WERI-Rb-1 (cell line): ENCODE measurements around the gene DNAH3.
"Not testable (repeated sequence)": the region's sequence is repeated elsewhere in the genome, so short reads cannot be mapped to it uniquely, and the experiment has no call there.

Source experiments
- DNase-seq: peaks from one replicate; pipeline ENCODE4 v3.0.0-alpha.2; 2020
- H3K27ac ChIP-seq: fragments of 250-450 bp; sonication (Bioruptor Pico); 2 replicates; pipeline ENCODE4 v1.5.1; 2020; ENCODE audit warnings: mild to moderate bottlenecking, moderate library complexity
- H3K27me3 ChIP-seq: fragments of 250-450 bp; sonication (Bioruptor Pico); 2 replicates; pipeline ENCODE4 v1.5.1; 2021; ENCODE audit warnings: mild to moderate bottlenecking, low read depth, moderate library complexity; ENCODE audit not compliant: insufficient read depth, severe bottlenecking
- H3K36me3 ChIP-seq: fragments of 250-450 bp; sonication (Bioruptor Pico); 2 replicates; pipeline ENCODE4 v1.5.1; 2020; ENCODE audit warnings: mild to moderate bottlenecking, moderate library complexity
- H3K4me3 ChIP-seq: 2 replicates; pipeline ENCODE4 v1.5.1; 2011; ENCODE audit warnings: low read depth, mild to moderate bottlenecking, control low read depth, low read length
- H3K9me3 ChIP-seq: fragments of 250-450 bp; sonication (Bioruptor Pico); 2 replicates; pipeline ENCODE4 v1.5.1; 2021; ENCODE audit warnings: mild to moderate bottlenecking, moderate library complexity; ENCODE audit not compliant: severe bottlenecking
- TF ChIP-seq, protein P1 (sequence below): IDR thresholded peaks from 2 replicates; pipeline ENCODE4 v1.5.1; 2011; ENCODE audit warnings: low read depth, mild to moderate bottlenecking, control low read depth, inconsistent platforms, low read length

Gene DNAH3

DNA sequence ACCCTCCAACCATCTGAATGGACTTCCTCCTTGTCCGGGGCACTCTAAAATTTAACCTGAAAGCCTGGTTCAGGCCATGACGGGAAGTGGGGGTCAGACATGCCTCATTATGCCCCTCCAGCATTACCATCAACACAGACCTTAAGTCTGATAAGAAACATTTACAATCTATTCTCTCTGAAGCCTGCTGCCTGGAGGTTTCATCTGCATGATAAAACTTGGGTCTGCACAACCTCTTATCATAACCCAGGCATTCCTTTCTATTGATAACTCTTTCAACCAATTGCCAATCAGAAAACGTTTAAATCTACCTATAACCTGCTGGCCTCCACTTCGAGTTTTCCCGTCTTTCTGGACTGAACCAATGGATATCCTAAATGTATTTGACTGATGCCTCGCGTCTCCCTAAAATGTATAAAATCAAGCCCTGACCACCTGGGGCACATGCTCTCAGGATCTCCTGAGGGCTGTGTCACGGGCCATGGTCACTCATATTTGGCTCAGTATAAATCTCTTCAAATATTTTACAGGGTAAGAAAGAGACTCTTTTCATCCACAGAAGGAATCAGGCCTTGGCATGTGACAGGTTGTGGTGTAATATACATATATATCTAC, 204.5 kb downstream of the DNAH3 start:
- Histone ChIP-seq H3K27me3 (no peaks in the 10 kb centered on the region), H3K36me3 (no peaks in the 10 kb centered on the region), H3K4me3 (no peak overlapping the region), H3K27ac (no peak overlapping the region), H3K9me3 (no peaks in the 10 kb centered on the region)
- DNase-seq = no peak
- TF ChIP-seq, protein P1, sequence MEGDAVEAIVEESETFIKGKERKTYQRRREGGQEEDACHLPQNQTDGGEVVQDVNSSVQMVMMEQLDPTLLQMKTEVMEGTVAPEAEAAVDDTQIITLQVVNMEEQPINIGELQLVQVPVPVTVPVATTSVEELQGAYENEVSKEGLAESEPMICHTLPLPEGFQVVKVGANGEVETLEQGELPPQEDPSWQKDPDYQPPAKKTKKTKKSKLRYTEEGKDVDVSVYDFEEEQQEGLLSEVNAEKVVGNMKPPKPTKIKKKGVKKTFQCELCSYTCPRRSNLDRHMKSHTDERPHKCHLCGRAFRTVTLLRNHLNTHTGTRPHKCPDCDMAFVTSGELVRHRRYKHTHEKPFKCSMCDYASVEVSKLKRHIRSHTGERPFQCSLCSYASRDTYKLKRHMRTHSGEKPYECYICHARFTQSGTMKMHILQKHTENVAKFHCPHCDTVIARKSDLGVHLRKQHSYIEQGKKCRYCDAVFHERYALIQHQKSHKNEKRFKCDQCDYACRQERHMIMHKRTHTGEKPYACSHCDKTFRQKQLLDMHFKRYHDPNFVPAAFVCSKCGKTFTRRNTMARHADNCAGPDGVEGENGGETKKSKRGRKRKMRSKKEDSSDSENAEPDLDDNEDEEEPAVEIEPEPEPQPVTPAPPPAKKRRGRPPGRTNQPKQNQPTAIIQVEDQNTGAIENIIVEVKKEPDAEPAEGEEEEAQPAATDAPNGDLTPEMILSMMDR = no peak

DNA sequence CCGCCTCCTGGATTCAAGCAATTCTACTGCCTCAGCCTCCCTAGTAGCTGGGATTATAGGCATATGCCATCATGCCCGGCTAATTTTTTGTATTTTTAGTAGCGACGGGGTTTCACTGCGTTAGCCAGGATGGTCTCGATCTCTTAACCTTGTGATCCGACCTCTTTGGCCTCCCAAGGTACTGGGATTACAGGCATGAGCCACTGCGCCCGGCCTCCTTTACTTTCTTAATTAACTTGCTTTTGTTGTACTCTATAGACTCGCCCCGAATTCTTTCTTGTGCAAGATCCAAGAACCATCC, 205.1 kb downstream of the DNAH3 start:
- H3K9me3 ChIP-seq, H3K36me3 ChIP-seq: not testable (repeated sequence)

DNA sequence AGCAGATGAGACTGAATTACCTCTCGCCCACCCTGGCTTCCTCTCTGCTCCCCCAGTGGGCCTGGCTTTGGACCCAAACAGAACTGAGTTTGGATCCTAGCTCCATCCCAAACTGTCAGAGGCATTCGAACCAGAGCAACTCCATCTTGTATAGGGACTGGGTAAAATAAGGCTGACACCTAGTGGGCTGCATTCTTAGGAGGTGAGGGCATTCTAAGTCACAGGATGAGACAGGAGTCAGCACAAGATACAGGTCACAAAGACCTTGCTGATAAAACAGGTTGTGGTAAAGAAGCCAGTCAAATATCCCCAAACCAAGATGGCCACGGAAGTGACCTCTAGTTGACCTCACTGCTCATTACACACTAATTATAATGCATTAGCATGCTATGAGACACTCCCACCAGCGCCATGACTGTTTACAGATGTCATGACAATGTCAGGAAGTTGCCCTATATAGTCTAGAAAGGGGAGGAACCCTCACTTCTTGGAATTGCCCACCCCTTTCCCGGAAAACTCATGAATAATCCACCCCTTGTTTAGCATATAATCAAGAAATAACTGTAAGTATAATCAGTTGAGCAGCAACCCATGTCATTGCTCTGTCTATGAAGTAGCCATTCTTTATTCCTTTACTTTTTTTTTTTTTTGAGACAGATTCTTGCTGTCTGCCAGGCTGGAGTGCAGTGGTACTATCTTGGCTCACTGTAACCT, 205.6 kb downstream of the DNAH3 start:
- Histone ChIP-seq H3K27me3 (no peaks in the 10 kb centered on the region), H3K36me3 (no peaks in the 10 kb centered on the region), H3K9me3 (no peaks in the 10 kb centered on the region), H3K4me3 (no peak overlapping the region), H3K27ac (no peak overlapping the region)
- TF ChIP-seq, protein P1 = no peak; the same call in 1 of the 2 replicates
- DNase-seq = no peak

More for the DNA sequence above, 205.1 kb downstream of the DNAH3 start:
- DNase-seq, H3K27ac ChIP-seq, H3K4me3 ChIP-seq, H3K27me3 ChIP-seq: not testable (repeated sequence)

DNA sequence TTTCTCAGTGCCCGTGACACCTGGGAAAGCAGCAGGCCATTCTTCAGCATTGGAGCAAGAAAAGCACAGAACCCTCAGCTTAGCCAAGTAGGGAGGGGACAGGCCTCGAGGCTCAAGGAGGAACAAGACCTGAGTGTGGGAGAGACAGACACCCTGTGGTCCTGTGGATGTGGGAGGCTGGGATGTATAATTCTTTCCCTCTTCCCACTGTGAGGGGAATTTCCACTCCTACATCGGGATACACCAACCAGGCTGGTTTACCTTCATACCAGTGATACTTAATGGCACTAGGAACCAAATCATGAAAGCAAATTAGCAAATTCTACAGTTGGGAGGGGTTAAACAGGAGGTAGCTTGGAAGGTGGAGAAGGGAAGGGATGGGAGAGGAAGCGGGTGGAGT, 208.4 kb downstream of the DNAH3 start:
- H3K4me3 ChIP-seq = no peak overlapping the region
- TF ChIP-seq, protein P1 = no peak
- H3K27me3 ChIP-seq = no peaks in the 10 kb centered on the region
- no peak for DNase-seq
- no peaks in the 10 kb centered on the region for H3K9me3 ChIP-seq
- H3K36me3 ChIP-seq = no peaks in the 10 kb centered on the region
- H3K27ac ChIP-seq = no peak overlapping the region

DNA sequence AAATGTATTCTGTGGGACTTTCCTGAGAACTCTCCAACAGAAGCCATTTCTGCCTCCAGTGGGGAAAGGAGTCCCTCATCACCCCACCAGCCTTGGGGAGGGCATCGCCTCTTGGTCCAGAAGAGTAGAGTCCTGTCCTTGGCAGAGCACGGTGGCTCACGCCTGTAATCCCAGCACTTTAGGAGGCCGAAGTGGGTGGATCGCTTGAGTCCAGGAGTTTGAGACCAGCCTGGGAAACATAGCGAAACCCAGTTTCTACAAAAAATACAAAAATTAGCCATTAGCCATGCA, 209.1 kb downstream of the DNAH3 start:
- no peaks in the 10 kb centered on the region for H3K27me3 ChIP-seq
- no peaks in the 10 kb centered on the region for H3K36me3 ChIP-seq
- TF ChIP-seq, protein P1 = no peak
- no peaks in the 10 kb centered on the region for H3K9me3 ChIP-seq
- H3K4me3 ChIP-seq = no peak overlapping the region
- H3K27ac ChIP-seq = no peak overlapping the region
- DNase-seq = no peak

DNA sequence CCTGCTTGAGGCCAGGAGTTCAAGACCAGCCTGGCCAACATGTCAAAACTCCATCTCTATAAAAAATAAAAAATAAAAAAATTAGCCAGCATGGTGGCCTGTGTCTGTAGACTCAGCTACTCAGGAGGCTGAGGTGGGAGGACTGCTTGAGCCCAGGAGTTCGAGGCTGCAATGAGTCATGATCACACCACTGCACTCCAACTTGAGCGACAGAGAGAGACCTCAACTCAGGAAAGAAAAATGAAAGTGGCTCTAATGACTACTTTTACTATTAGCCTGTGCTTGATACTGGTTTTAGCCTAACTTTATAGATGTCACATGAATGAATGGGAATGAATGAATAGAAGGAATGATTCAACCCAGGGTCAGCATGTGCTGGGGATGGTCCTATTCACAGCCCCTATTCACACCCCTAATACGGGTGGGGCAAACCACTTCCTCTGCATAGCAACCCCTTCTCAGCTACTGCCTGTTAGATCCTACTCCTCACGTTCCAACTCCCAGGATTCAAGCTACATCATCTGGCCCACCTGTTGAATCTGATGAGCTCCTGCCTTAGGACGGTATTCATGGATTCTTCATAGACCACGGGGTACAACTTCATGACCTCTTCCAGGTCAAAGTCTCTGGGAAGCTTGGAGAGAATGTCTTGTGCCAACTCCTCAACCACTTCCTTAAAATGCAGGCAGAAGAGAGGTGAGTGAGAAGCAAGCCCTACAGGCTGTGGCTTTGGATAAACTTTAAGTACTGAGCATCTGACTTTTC, 209.6 kb downstream of the DNAH3 start:
- H3K4me3 ChIP-seq = no peak overlapping the region
- H3K27ac ChIP-seq = no peak overlapping the region
- H3K36me3 ChIP-seq = no peaks in the 10 kb centered on the region
- H3K9me3 ChIP-seq = no peaks in the 10 kb centered on the region
- no peak for DNase-seq
- H3K27me3 ChIP-seq = no peaks in the 10 kb centered on the region
- TF ChIP-seq, protein P1 = no peak
